K562 (cell line): ENCODE results near the gene TMPO. TPM values are rescaled to one million over a fixed set of nuclear protein-coding genes. Genes with fewer than 3 reads are reported as not detected.

ENCODE experiments used
- CHCHD3 ChIP-seq: fragments of 250-450 bp; sonication (Bioruptor Pico); IDR thresholded peaks from 2 replicates; pipeline ENCODE4 v2.1.2; 2022; ENCODE audit warnings: mild to moderate bottlenecking
- EZH2 ChIP-seq: IDR thresholded peaks from 2 replicates; pipeline ENCODE4 v1.6.1; 2012; ENCODE audit warnings: low read depth, mild to moderate bottlenecking, inconsistent platforms, low read length, borderline replicate concordance
- NFIX ChIP-seq: fragments of 250-450 bp; sonication (Bioruptor Pico); IDR thresholded peaks from 2 replicates; pipeline ENCODE4 v1.4.0; 2020; ENCODE audit warnings: low read depth, mild to moderate bottlenecking, moderate library complexity
- RNF2 ChIP-seq: sonication (generic); IDR thresholded peaks from 2 replicates; pipeline ENCODE4 v1.6.1; 2016
- TBP ChIP-seq: optimal IDR thresholded peaks from 2 replicates; pipeline ENCODE3; 2011; ENCODE audit warnings: low read depth, low read length, improper control_type of control experiment
- XRCC5 ChIP-seq: fragments of 200-400 bp; formaldehyde crosslinking; IDR thresholded peaks from 2 replicates; pipeline ENCODE4 v1.6.1; 2017; ENCODE audit warnings: low read depth, mild to moderate bottlenecking, low read length
- ZNF23 ChIP-seq: fragments of 250-450 bp; sonication (Bioruptor Pico); IDR thresholded peaks from 2 replicates; pipeline ENCODE4 v1.4.0; 2020; ENCODE audit warnings: mild to moderate bottlenecking
- polyA plus RNA-seq, 8 experiments: library from polyadenylated mRNA; depleted of rRNA in 4 of 8; stranded (reverse) in 5 of 8; unstranded in 3 of 8; fragments of >200 nt; fragmentation: Nextera tagmentation in 2 of 8; fragmentation: Illumina TruSeq in 1 of 8; extraction: Ambion mirVana in 2 of 8; extraction: Trizol in 1 of 8; gene quantifications; 2 replicates each; pipeline versions ENCODE4 v1.2.1 to v1.2.3, GENCODE V29; 2011 to 2014; ENCODE audit warnings: inconsistent platforms in 1 of 8, missing spikeins in 1 of 8
- total RNA-seq, 7 experiments: library from RNA; depleted of rRNA in 6 of 7; stranded (reverse); fragments of >200 nt in 6 of 7; fragmentation: Illumina TruSeq in 2 of 7; extraction: Trizol in 2 of 7; gene quantifications; 2 replicates each; pipeline versions ENCODE4 v1.2.1 to v1.2.3, GENCODE V29; 2011 to 2021; ENCODE audit warnings: low replicate concordance in 1 of 7
- TF ChIP-seq, protein P1 (sequence below): fragments of 450-650 bp; IDR thresholded peaks from 2 replicates; pipeline ENCODE4 v1.6.1; 2018; ENCODE audit not compliant: partially characterized antibody
- TF ChIP-seq, protein P2 (sequence below): sonication (generic); formaldehyde crosslinking; IDR thresholded peaks from 2 replicates; pipeline ENCODE4 v1.8.0; 2023; ENCODE audit warnings: mild to moderate bottlenecking, missing genetic modification reagents
- TF ChIP-seq, protein P3 (sequence below): fragments of 450-650 bp; IDR thresholded peaks from one replicate; pipeline ENCODE4 v1.6.1; 2018; ENCODE audit warnings: mild to moderate bottlenecking, moderate library complexity; ENCODE audit not compliant: partially characterized antibody
- TF ChIP-seq, protein P4 (sequence below): fragments of 250-450 bp; sonication (Bioruptor Pico); IDR thresholded peaks from 2 replicates; pipeline ENCODE4 v1.8.0; 2022; ENCODE audit warnings: moderate library complexity, mild to moderate bottlenecking, inconsistent platforms
- TF ChIP-seq, protein P5 (sequence below): fragments of 250-450 bp; sonication (Bioruptor Pico); IDR thresholded peaks from 2 replicates; pipeline ENCODE4 v1.8.0; 2022; ENCODE audit warnings: inconsistent platforms, mild to moderate bottlenecking, moderate library complexity, borderline replicate concordance
- TF ChIP-seq, protein P6 (sequence below): sonication (generic); formaldehyde crosslinking; IDR thresholded peaks from 2 replicates; pipeline ENCODE4 v1.8.0; 2022; ENCODE audit warnings: missing genetic modification reagents, mild to moderate bottlenecking, borderline replicate concordance

Gene TMPO
- total and polyA plus RNA-seq, 9 of the 15 experiments (the other 6 are each of a cell fraction or from before 2014, with no cell fraction given) = 62.1 to 263 (median 182) TPM

DNA sequence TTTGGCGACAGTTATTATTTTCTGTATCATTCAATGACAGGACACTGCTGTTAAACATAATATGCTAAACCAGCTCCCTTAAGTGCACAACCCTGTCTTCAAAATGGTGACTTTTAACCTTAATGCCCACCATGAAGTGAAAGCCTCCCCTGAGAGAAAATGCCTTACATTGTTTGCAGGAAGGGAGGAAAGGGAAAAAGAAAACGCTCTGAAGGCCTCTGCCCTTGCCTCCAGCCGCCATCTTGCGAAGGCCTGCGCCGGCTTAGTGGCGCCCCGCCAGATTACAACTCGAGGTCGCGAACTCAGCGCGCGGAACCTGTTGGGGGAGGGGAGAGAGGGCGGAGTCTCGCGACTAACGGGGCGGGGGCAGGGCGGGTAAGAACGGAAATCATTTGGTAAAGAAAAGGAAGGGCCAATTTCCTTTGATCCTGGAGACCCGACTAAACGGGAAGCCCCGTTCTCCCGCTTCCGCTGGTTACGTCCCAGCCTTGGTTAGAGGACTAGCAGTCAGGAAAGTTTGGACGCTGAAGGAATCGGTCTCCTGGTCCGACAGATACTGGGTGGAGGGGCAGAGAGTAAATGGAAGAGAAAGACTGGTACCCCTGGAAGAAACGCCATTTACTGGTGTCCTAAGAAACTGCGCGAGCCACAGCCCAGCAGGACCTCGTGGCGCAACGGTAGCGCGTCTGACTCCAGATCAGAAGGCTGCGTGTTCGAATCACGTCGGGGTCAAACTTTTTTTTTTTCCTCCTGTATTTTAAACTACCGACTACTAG is 11.6 kb upstream of the TMPO start (continued):
- TF ChIP-seq, protein P1, sequence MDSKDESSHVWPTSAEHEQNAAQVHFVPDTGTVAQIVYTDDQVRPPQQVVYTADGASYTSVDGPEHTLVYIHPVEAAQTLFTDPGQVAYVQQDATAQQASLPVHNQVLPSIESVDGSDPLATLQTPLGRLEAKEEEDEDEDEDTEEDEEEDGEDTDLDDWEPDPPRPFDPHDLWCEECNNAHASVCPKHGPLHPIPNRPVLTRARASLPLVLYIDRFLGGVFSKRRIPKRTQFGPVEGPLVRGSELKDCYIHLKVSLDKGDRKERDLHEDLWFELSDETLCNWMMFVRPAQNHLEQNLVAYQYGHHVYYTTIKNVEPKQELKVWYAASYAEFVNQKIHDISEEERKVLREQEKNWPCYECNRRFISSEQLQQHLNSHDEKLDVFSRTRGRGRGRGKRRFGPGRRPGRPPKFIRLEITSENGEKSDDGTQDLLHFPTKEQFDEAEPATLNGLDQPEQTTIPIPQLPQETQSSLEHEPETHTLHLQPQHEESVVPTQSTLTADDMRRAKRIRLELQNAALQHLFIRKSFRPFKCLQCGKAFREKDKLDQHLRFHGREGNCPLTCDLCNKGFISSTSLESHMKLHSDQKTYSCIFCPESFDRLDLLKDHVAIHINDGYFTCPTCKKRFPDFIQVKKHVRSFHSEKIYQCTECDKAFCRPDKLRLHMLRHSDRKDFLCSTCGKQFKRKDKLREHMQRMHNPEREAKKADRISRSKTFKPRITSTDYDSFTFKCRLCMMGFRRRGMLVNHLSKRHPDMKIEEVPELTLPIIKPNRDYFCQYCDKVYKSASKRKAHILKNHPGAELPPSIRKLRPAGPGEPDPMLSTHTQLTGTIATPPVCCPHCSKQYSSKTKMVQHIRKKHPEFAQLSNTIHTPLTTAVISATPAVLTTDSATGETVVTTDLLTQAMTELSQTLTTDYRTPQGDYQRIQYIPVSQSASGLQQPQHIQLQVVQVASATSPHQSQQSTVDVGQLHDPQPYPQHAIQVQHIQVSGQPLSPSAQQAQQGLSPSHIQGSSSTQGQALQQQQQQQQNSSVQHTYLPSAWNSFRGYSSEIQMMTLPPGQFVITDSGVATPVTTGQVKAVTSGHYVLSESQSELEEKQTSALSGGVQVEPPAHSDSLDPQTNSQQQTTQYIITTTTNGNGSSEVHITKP = peak; percentile 92
- TF ChIP-seq, protein P2, sequence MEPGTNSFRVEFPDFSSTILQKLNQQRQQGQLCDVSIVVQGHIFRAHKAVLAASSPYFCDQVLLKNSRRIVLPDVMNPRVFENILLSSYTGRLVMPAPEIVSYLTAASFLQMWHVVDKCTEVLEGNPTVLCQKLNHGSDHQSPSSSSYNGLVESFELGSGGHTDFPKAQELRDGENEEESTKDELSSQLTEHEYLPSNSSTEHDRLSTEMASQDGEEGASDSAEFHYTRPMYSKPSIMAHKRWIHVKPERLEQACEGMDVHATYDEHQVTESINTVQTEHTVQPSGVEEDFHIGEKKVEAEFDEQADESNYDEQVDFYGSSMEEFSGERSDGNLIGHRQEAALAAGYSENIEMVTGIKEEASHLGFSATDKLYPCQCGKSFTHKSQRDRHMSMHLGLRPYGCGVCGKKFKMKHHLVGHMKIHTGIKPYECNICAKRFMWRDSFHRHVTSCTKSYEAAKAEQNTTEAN (CRISPR knock-in tag) = no peak; the same call in 1 of the 2 replicates
- TF ChIP-seq, protein P3, sequence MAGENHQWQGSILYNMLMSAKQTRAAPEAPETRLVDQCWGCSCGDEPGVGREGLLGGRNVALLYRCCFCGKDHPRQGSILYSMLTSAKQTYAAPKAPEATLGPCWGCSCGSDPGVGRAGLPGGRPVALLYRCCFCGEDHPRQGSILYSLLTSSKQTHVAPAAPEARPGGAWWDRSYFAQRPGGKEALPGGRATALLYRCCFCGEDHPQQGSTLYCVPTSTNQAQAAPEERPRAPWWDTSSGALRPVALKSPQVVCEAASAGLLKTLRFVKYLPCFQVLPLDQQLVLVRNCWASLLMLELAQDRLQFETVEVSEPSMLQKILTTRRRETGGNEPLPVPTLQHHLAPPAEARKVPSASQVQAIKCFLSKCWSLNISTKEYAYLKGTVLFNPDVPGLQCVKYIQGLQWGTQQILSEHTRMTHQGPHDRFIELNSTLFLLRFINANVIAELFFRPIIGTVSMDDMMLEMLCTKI = no peak
- TF ChIP-seq, protein P4, sequence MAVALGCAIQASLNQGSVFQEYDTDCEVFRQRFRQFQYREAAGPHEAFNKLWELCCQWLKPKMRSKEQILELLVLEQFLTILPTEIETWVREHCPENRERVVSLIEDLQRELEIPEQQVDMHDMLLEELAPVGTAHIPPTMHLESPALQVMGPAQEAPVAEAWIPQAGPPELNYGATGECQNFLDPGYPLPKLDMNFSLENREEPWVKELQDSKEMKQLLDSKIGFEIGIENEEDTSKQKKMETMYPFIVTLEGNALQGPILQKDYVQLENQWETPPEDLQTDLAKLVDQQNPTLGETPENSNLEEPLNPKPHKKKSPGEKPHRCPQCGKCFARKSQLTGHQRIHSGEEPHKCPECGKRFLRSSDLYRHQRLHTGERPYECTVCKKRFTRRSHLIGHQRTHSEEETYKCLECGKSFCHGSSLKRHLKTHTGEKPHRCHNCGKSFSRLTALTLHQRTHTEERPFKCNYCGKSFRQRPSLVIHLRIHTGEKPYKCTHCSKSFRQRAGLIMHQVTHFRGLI = 0 out of 2 replicates have a peak, but pooled peaks have one; percentile 7
- peak; percentile 36 for TF ChIP-seq RNF2
- TF ChIP-seq, protein P5, sequence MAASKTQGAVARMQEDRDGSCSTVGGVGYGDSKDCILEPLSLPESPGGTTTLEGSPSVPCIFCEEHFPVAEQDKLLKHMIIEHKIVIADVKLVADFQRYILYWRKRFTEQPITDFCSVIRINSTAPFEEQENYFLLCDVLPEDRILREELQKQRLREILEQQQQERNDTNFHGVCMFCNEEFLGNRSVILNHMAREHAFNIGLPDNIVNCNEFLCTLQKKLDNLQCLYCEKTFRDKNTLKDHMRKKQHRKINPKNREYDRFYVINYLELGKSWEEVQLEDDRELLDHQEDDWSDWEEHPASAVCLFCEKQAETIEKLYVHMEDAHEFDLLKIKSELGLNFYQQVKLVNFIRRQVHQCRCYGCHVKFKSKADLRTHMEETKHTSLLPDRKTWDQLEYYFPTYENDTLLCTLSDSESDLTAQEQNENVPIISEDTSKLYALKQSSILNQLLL (CRISPR knock-in tag) = no peak
- TF ChIP-seq CHCHD3 (CRISPR knock-in tag) = no peak
- peak; percentile 99 for TF ChIP-seq TBP
- TF ChIP-seq ZNF23 (CRISPR knock-in tag) = no peak
- TF ChIP-seq XRCC5 = no peak
- no peak for TF ChIP-seq EZH2
- TF ChIP-seq NFIX (CRISPR knock-in tag) = no peak
- TF ChIP-seq, protein P6, sequence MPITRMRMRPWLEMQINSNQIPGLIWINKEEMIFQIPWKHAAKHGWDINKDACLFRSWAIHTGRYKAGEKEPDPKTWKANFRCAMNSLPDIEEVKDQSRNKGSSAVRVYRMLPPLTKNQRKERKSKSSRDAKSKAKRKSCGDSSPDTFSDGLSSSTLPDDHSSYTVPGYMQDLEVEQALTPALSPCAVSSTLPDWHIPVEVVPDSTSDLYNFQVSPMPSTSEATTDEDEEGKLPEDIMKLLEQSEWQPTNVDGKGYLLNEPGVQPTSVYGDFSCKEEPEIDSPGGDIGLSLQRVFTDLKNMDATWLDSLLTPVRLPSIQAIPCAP (CRISPR knock-in tag) = no peak
